Ureter (tissue), 1 donor: Measurements from ENCODE around the gene HYDIN. TPM values are rescaled to one million over a fixed set of nuclear protein-coding genes. Genes with fewer than 3 reads are reported as not detected.

Source experiments
- DNase-seq: peaks from one replicate; pipeline ENCODE4 v3.0.0-alpha.2; 2020; ENCODE audit warnings: low spot score
- total RNA-seq: library from RNA; stranded (reverse); gene quantifications from one replicate; pipeline ENCODE4 v1.2.4, GENCODE V29; 2023
- donor health status: DM: yes; HTN: yes; CAD: no.

HYDIN gene
- 8.4 TPM for total RNA-seq

GRCh38 chr16:71230122-71230845 lies at the start of gene HYDIN:
Gene HYDIN (minus strand): TSS chr16:71230722. CDS start chr16:71186895, 43,827 bp downstream.
- peak; percentile 46 for DNase-seq

- no peak for DNase-seq
Measured at GRCh38 chr16:71276589-71277334, 46.2 kb upstream of the HYDIN start.

GRCh38 chr16:71273384-71273783 lies 42.9 kb upstream of the HYDIN start:
- no peak for DNase-seq

GRCh38 chr16:71264299-71264698 lies 33.8 kb upstream of the HYDIN start:
- DNase-seq, result no peak

- no peak for DNase-seq
Measured at GRCh38 chr16:71263582-71263981, 33.1 kb upstream of the HYDIN start.

- DNase-seq, result no peak
Measured at GRCh38 chr16:71262391-71262790, 31.9 kb upstream of the HYDIN start.

- no peak for DNase-seq
Measured at GRCh38 chr16:71260995-71261394, 30.5 kb upstream of the HYDIN start.

GRCh38 chr16:71259086-71259485 lies 28.6 kb upstream of the HYDIN start:
- no peak for DNase-seq

- no peak for DNase-seq
Measured at GRCh38 chr16:71258372-71258771, 27.9 kb upstream of the HYDIN start.

- DNase-seq, result no peak
Measured at GRCh38 chr16:71257768-71258167, 27.2 kb upstream of the HYDIN start.

- no peak for DNase-seq
Measured at GRCh38 chr16:71255721-71256120, 25.2 kb upstream of the HYDIN start.

- DNase-seq, result no peak
Measured at GRCh38 chr16:71254832-71255525, 24.5 kb upstream of the HYDIN start.

GRCh38 chr16:71250461-71251235 lies 20.1 kb upstream of the HYDIN start:
- no peak for DNase-seq

- no peak for DNase-seq
Measured at GRCh38 chr16:71249399-71249798, 18.9 kb upstream of the HYDIN start.

GRCh38 chr16:71247478-71247877 lies 17.0 kb upstream of the HYDIN start:
- DNase-seq, result no peak

- DNase-seq, result no peak
Measured at GRCh38 chr16:71246309-71246708, 15.8 kb upstream of the HYDIN start.

- DNase-seq, result no peak
Measured at GRCh38 chr16:71244521-71244920, 14.0 kb upstream of the HYDIN start.

GRCh38 chr16:71242601-71243000 lies 12.1 kb upstream of the HYDIN start:
- no peak for DNase-seq

GRCh38 chr16:71242036-71242435 lies 11.5 kb upstream of the HYDIN start:
- no peak for DNase-seq

- no peak for DNase-seq
Measured at GRCh38 chr16:71229344-71229743, 1.2 kb downstream of the HYDIN start.

GRCh38 chr16:71226229-71227141 lies 4.0 kb downstream of the HYDIN start:
- no peak for DNase-seq
